Keratinocyte (primary cell): Measurements from ENCODE around the gene CMAS. TPM values are rescaled to one million over a fixed set of nuclear protein-coding genes. Genes with fewer than 3 reads are reported as not detected.

Experiments used
- DNase-seq: peaks from one replicate; pipeline ENCODE4 v3.0.0-alpha.2; 2011; ENCODE audit warnings: low read depth, missing footprints, low spot score
- FAIRE-seq: peaks from 2 replicates; lab custom pipeline; 2011; peaks lifted over from hg19 to GRCh38; lab: Jason Lieb, UNC
- H2AFZ ChIP-seq: 2 replicates; pipeline ENCODE4 v1.6.0; 2012; ENCODE audit warnings: low read length, control low read depth, inconsistent platforms; ENCODE audit not compliant: control insufficient read depth
- H3K27ac ChIP-seq: 2 replicates; pipeline ENCODE4 v1.5.1; 2011; ENCODE audit warnings: low read length; ENCODE audit not compliant: control insufficient read depth, insufficient read depth
- H3K27me3 ChIP-seq: 3 replicates; pipeline ENCODE4 v1.6.0; 2011; ENCODE audit warnings: low read length; ENCODE audit not compliant: control insufficient read depth, insufficient read depth; ENCODE audit errors: extremely low read depth
- H3K36me3 ChIP-seq, 2 experiments: 2 replicates in 1 of 2; 3 replicates in 1 of 2; pipeline ENCODE4 v1.5.1; 2011; ENCODE audit warnings: low read length in 2 of 2, mild to moderate bottlenecking in 1 of 2; ENCODE audit not compliant: control insufficient read depth in 2 of 2, insufficient read depth in 2 of 2; ENCODE audit errors: extremely low read depth in 1 of 2
- H3K4me1 ChIP-seq: 3 replicates; pipeline ENCODE4 v1.5.1; 2011; ENCODE audit warnings: low read length; ENCODE audit not compliant: control insufficient read depth, insufficient read depth; ENCODE audit errors: extremely low read depth
- H3K4me2 ChIP-seq: 3 replicates; pipeline ENCODE4 v1.6.0; 2011; ENCODE audit warnings: low read depth, low read length; ENCODE audit not compliant: control insufficient read depth, insufficient read depth; ENCODE audit errors: extremely low read depth
- H3K4me3 ChIP-seq, 3 experiments: fragments of 200-600 bp in 1 of 3; sonication (generic) in 1 of 3; 2 replicates in 2 of 3; 3 replicates in 1 of 3; pipeline ENCODE4 v1.5.1; 2011 to 2016; ENCODE audit warnings: low read length in 3 of 3, mild to moderate bottlenecking in 3 of 3, control low read depth in 2 of 3, inconsistent platforms in 1 of 3, low read depth in 1 of 3, mixed read lengths in 1 of 3, mixed run types in 1 of 3, moderate library complexity in 1 of 3; ENCODE audit not compliant: control insufficient read depth in 2 of 3, insufficient read depth in 2 of 3; ENCODE audit errors: extremely low read depth in 1 of 3
- H3K79me2 ChIP-seq: 2 replicates; pipeline ENCODE4 v1.6.0; 2012; ENCODE audit warnings: low read length; ENCODE audit not compliant: control insufficient read depth, insufficient read depth
- H3K9ac ChIP-seq: 3 replicates; pipeline ENCODE4 v1.6.0; 2011; ENCODE audit warnings: low read length; ENCODE audit not compliant: control insufficient read depth, insufficient read depth; ENCODE audit errors: extremely low read depth
- H3K9me1 ChIP-seq: 3 replicates; pipeline ENCODE4 v1.6.0; 2011; ENCODE audit warnings: low read length; ENCODE audit not compliant: control insufficient read depth, insufficient read depth; ENCODE audit errors: extremely low read depth
- H3K9me3 ChIP-seq: 2 replicates; pipeline ENCODE4 v1.5.1; 2012; ENCODE audit warnings: low read depth, low read length; ENCODE audit not compliant: control insufficient read depth
- H4K20me1 ChIP-seq: 3 replicates; pipeline ENCODE4 v1.6.0; 2011; ENCODE audit warnings: low read length; ENCODE audit not compliant: control insufficient read depth, insufficient read depth; ENCODE audit errors: extremely low read depth
- EZH2 ChIP-seq: IDR thresholded peaks from one replicate; pipeline ENCODE4 v1.6.1; 2012; ENCODE audit warnings: inconsistent platforms, mild to moderate bottlenecking, low read length, moderate library complexity
- dilution Hi-C: fragments of 300-500 bp; cut with MboI; formaldehyde crosslinking; loops from one replicate; pipeline ENCODE4 v1.7.0; 2020; ENCODE audit warnings: low sequenced_read_pairs; ENCODE audit not compliant: extremely low pct_ligation_motif_present
- polyA plus RNA-seq, 5 experiments: library from polyadenylated mRNA; depleted of rRNA in 3 of 5; stranded (reverse) in 3 of 5; stranded (forward) in 1 of 5; unstranded in 1 of 5; fragments of >200 nt; gene quantifications; 1 replicate in 1 of 5; 2 replicates in 3 of 5; 3 replicates in 1 of 5; pipeline versions ENCODE4 v1.2.1 to v1.2.3, GENCODE V29; 2011 to 2012; ENCODE audit warnings: missing spikeins in 2 of 5, low read depth in 1 of 5, low replicate concordance in 1 of 5
- TF ChIP-seq, protein P1 (sequence below), 3 experiments: IDR thresholded peaks in 1 of 3; conservative IDR thresholded peaks in 1 of 3; optimal IDR thresholded peaks in 1 of 3; 2 replicates in 2 of 3; 3 replicates in 1 of 3; pipeline versions ENCODE3 to v1.5.1; 2011; ENCODE audit warnings: low read length in 3 of 3, mild to moderate bottlenecking in 3 of 3, moderate library complexity in 2 of 3, control low read depth in 1 of 3, inconsistent platforms in 1 of 3; ENCODE audit not compliant: insufficient read depth in 2 of 3; ENCODE audit errors: extremely low read depth in 1 of 3

CMAS gene
- polyA plus RNA-seq, 1 donor (not counting 4 experiments of a cell fraction or from before 2014, with no cell fraction given): 55.0 TPM

DNA sequence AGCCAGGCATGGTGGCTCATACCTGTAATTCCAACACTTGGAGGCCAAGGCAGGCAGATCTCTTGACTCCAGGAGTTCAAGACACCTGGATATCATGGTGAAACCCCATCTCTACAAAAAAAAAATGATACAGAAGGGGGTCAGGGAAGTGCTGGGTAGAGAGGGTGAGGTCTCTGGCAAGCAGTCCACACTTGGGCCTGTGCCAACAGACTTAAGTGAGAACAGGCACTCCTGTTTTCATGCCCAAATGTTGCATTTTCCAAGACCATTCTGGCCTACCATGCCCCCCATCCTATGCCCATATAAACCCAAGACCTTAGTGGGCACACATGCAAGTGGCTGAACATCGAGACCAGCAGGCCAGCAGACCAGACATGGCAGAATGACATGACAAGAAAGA lies 16.0 kb upstream of the CMAS start:
- Histone ChIP-seq H3K27ac (no peak overlapping the region), H3K9ac (no peak overlapping the region), H3K4me3 (no peak overlapping the region), H2AFZ (no peak overlapping the region), H3K4me2 (no peak overlapping the region), H3K9me3 (no peaks in the 10 kb centered on the region), H3K79me2 (no peaks in the 10 kb centered on the region), H4K20me1 (no peaks in the 10 kb centered on the region), H3K9me1 (no peaks in the 10 kb centered on the region), H3K36me3 (no peaks in the 10 kb centered on the region), H3K4me1 (no peaks in the 10 kb centered on the region), H3K27me3 (no peaks in the 10 kb centered on the region)
- DNase-seq: no peak
- TF ChIP-seq EZH2: no peak
- TF ChIP-seq, protein P1, sequence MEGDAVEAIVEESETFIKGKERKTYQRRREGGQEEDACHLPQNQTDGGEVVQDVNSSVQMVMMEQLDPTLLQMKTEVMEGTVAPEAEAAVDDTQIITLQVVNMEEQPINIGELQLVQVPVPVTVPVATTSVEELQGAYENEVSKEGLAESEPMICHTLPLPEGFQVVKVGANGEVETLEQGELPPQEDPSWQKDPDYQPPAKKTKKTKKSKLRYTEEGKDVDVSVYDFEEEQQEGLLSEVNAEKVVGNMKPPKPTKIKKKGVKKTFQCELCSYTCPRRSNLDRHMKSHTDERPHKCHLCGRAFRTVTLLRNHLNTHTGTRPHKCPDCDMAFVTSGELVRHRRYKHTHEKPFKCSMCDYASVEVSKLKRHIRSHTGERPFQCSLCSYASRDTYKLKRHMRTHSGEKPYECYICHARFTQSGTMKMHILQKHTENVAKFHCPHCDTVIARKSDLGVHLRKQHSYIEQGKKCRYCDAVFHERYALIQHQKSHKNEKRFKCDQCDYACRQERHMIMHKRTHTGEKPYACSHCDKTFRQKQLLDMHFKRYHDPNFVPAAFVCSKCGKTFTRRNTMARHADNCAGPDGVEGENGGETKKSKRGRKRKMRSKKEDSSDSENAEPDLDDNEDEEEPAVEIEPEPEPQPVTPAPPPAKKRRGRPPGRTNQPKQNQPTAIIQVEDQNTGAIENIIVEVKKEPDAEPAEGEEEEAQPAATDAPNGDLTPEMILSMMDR (optimal IDR thresholded peaks at IDR 0.05 in 1 of 3, IDR thresholded peaks at IDR 0.05 in 1 of 3, conservative IDR thresholded peaks at IDR 0.05 in 1 of 3; ENCODE audit: extremely low read depth in 1 of 3, insufficient read depth in 2 of 3, low read length in 3 of 3): no peak
- FAIRE-seq: no peak
- dilution Hi-C loops: no loop called here

DNA sequence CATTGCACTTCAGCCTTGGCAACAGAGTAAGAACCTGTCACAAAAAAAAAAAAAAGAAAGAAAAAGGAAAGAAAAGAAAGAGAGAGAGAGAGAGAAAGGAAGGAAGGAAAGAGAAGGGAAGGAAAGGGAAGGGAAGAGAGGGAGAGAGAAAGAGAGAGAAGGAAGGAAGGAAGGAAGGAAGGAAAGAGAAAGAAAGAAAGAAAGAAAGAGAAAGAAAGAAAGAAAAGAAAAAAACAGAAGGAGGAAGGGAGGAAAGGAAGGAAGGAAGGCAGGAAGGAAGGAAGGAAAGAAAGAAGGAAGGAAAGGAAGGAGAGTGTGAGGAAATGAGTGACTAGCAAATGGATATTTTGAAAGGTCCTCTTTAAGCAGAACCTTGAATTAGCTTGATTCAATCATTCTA lies 13.3 kb upstream of the CMAS start:
- Histone ChIP-seq H3K27ac (no peak overlapping the region), H3K79me2 (no peaks in the 10 kb centered on the region), H3K9me1 (no peaks in the 10 kb centered on the region), H4K20me1 (no peaks in the 10 kb centered on the region), H3K27me3 (no peaks in the 10 kb centered on the region), H3K9ac (no peak overlapping the region), H3K4me3 (no peak overlapping the region), H3K4me2 (no peak overlapping the region), H3K9me3 (no peaks in the 10 kb centered on the region), H3K36me3 (no peaks in the 10 kb centered on the region), H2AFZ (no peak overlapping the region), H3K4me1 (no peaks in the 10 kb centered on the region)
- TF ChIP-seq, protein P1 (optimal IDR thresholded peaks at IDR 0.05 in 1 of 3, IDR thresholded peaks at IDR 0.05 in 1 of 3, conservative IDR thresholded peaks at IDR 0.05 in 1 of 3; ENCODE audit: extremely low read depth in 1 of 3, insufficient read depth in 2 of 3, low read length in 3 of 3): no peak
- no peak for TF ChIP-seq EZH2
- dilution Hi-C loops: no loop called here
- FAIRE-seq (no peak), DNase-seq (no peak)
